ENCODE measurements around the gene ZNF816.
"Not testable (repeated sequence)": the region's sequence is repeated elsewhere in the genome, so short reads cannot be mapped to it uniquely, and the experiment has no call there.

ZNF816 gene

DNA sequence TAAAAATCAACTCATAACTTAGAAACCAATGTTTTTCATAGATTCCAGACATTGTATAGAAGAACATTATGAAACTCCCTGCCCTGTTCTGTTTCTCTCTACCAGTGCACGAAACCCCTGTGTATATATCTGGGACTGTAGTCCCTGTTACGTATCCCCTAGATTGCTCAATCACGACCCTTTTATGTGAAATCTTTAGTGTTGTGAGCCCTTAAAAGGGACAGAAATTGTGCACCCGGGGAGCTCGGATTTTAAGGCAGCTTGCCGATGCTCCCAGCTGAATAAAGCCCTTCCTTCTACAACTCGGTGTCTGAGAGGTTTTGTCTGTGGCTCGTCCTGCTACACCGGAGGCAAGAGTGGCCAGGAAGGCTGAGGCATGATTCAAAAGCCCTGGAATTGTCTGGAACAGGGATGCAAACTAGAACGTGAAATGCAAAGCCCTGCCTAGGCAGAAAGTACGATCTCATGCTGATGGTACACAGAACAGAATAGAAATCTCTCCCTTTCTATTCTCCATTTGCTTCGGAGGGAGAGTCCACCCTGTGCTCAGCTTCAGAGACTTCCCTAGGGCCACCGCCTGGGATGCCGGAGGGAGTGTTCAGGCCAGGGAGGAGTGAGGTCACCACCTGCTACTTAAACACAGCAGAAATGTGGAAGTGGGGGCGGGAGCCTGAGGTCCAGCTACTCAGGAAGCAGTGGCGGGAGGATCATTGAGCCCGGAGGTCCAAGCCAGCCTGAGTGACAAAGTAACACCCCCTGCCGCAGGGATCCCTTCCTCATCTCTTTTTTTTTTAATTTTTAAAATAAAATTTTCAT lies 38.7 kb downstream of the ZNF816 start:
- no peak for DNase-seq

- DNase-seq, result peak; percentile 89 to 90
Measured at GRCh38 chr19:52922841-52923777, 39.6 kb downstream of the ZNF816 start, which contains the start of gene ZNF888. Gene ZNF888 (minus strand): TSS chr19:52923428. CDS start chr19:52917873, 5,555 bp downstream.

- DNase-seq, result no peak
Measured at GRCh38 chr19:52917531-52917930, 45.1 kb downstream of the ZNF816 start.

DNA sequence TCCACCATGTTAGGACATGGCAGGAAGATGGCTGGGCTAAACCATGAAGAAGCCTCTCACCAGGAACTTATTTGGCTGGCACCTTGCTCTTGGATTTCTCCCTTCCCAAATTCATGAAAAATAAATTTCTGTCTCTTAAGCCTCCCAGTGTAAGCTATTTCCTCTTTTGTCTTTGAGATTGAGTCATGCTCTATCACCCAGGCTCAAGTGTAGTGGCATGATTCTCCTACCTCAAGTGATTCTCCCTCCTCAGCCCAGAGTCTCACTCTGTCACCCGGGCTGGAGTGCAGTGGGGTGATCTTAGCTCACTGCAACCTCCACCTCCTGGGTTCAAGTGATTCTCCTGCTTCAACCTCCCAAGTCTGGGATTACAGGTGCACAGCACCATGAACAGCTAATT lies 52.0 kb downstream of the ZNF816 start:
- DNase-seq, result no peak

DNA sequence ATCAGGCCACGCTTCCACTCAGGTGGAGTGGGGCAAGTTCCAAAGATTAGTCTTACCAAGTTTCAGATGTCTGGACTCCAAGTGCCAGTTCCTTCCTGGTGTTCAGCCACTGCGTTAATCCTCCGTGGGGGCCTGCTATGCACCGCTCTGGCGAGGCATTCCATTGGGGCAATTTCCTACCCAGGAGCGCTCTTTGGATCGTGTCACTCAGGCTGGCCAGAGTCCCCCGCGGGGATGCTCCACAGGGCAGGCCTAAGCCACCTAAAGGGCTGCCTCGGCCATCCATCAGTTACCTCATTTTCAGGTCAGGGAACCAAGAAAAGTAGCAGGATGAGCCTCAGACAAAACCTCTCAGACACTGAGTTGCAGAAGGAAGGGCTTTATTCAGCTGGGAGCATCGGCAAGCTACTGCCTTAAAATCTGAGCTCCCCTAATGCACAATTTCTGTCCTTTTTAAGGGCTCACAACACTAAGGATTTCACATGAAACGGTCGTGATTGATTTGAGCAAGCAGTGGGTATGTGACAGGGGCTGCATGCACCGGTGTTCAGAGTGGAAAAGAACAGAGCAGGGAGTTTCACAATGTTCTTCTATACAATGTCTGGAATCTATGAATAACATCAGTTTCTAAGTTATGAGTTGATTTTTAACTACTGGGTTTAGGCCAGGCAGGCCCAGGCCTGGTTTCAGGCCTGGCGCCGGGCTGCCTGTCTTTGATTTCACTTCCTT lies 58.5 kb downstream of the ZNF816 start:
- not testable (repeated sequence) for DNase-seq

DNA sequence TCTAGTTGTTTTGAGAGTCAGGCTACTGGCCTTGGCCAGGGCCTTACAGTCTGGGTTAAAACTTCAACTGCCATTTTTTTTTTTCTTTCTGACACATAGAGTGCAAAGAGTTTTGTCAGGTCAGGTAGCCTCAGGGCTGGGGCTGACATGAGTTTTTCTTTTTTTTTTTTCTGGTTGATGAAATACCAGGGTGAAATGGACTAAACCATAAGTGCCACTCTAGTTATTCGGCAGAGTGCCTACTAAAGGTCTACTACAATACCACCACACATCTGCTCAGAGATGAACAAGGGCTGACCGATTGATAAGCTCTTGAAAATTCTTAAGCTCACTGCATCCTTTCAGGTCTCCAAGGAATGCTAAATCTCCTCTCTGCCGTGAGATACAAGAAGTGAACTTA lies 60.8 kb downstream of the ZNF816 start:
- no peak for DNase-seq
